WTC11 (cell line): Measurements from ENCODE around the gene TRIM58. TPM values are rescaled to one million over a fixed set of nuclear protein-coding genes. Genes with fewer than 3 reads are reported as not detected.

Experiments used
- ATAC-seq: fragments of 200-7000 bp; cut with Tn5 transposase; 2 replicates; pipeline ENCODE4 v1.10.0; 2021; ENCODE audit warnings: mild to moderate bottlenecking, moderate library complexity
- CTCF ChIA-PET: fragments of 300-600 bp; sonication (Branson Sonifier 250); formaldehyde crosslinking; loops from one replicate; lab custom pipeline; 2021; ENCODE audit warnings: antibody characterized with exemption; lab: Charles Lee
- POLR2A ChIA-PET: fragments of 350-600 bp; sonication (Branson Sonifier 250); formaldehyde crosslinking; loops from one replicate; lab custom pipeline; 2021; ENCODE audit warnings: antibody characterized with exemption; lab: Charles Lee
- DNase-seq: peaks from one replicate; pipeline ENCODE4 v3.0.0; 2021; ENCODE audit warnings: low spot score
- H3K27ac Mint-ChIP-seq: 2 replicates; pipeline ENCODE4 v1.8.0; 2021; ENCODE audit warnings: mixed read lengths
- H3K27me3 Mint-ChIP-seq: 2 replicates; pipeline ENCODE4 v1.8.0; 2021; ENCODE audit warnings: low read depth, mild to moderate bottlenecking, moderate library complexity, mixed read lengths
- H3K36me3 Mint-ChIP-seq: 2 replicates; pipeline ENCODE4 v1.8.0; 2021; ENCODE audit warnings: mixed read lengths
- H3K4me1 Mint-ChIP-seq: 2 replicates; pipeline ENCODE4 v1.8.0; 2022; ENCODE audit warnings: mixed read lengths
- H3K4me3 Mint-ChIP-seq: 2 replicates; pipeline ENCODE4 v1.8.0; 2021; ENCODE audit warnings: mild to moderate bottlenecking, moderate library complexity, mixed read lengths
- H3K9me3 Mint-ChIP-seq: 2 replicates; pipeline ENCODE4 v1.8.0; 2021; ENCODE audit warnings: mixed read lengths
- CREM ChIP-seq: sonication (generic); formaldehyde crosslinking; IDR thresholded peaks from 2 replicates; pipeline ENCODE4 v1.8.1; 2022; ENCODE audit warnings: mild to moderate bottlenecking, missing genetic modification reagents, moderate library complexity
- CTCF ChIP-seq: fragments of 200-600 bp; IDR thresholded peaks from 2 replicates; pipeline ENCODE4 v1.8.0; 2022; ENCODE audit warnings: antibody characterized with exemption
- EMX1 ChIP-seq: fragments of 250-450 bp; sonication (Bioruptor Pico); IDR thresholded peaks from 2 replicates; pipeline ENCODE4 v1.8.0; 2021; ENCODE audit warnings: mild to moderate bottlenecking
- GTF2I ChIP-seq: fragments of 250-450 bp; sonication (Bioruptor Pico); conservative IDR thresholded peaks from 2 replicates; pipeline ENCODE4 v1.4.0; 2021; ENCODE audit warnings: mild to moderate bottlenecking
- HMGA2 ChIP-seq: fragments of 250-450 bp; sonication (Bioruptor Pico); IDR thresholded peaks from 2 replicates; pipeline ENCODE4 v1.4.0; 2021; ENCODE audit warnings: mild to moderate bottlenecking, moderate library complexity
- NFE2L1 ChIP-seq: sonication (generic); formaldehyde crosslinking; IDR thresholded peaks from 2 replicates; pipeline ENCODE4 v1.8.1; 2023; ENCODE audit warnings: missing genetic modification reagents
- RORB ChIP-seq: fragments of 250-450 bp; sonication (Bioruptor Pico); IDR thresholded peaks from 2 replicates; pipeline ENCODE4 v1.9.0; 2021; ENCODE audit warnings: mild to moderate bottlenecking
- SP1 ChIP-seq: sonication (generic); formaldehyde crosslinking; conservative IDR thresholded peaks from 2 replicates; pipeline ENCODE4 v1.8.1; 2022; ENCODE audit warnings: missing genetic modification reagents
- TEAD1 ChIP-seq: sonication (generic); formaldehyde crosslinking; IDR thresholded peaks from 2 replicates; pipeline ENCODE4 v1.8.0; 2022; ENCODE audit warnings: mild to moderate bottlenecking, missing genetic modification reagents
- TEAD4 ChIP-seq: sonication (generic); formaldehyde crosslinking; IDR thresholded peaks from 2 replicates; pipeline ENCODE4 v1.8.0; 2022; ENCODE audit warnings: mild to moderate bottlenecking, missing genetic modification reagents
- ZNF232 ChIP-seq: sonication (generic); formaldehyde crosslinking; IDR thresholded peaks from 2 replicates; pipeline ENCODE4 v1.8.0; 2022; ENCODE audit warnings: mild to moderate bottlenecking, missing genetic modification reagents
- ZNF671 ChIP-seq: fragments of 250-450 bp; sonication (Bioruptor Pico); IDR thresholded peaks from 2 replicates; pipeline ENCODE4 v1.8.0; 2021; ENCODE audit warnings: mild to moderate bottlenecking
- total RNA-seq: library from RNA; stranded (reverse); gene quantifications from 3 replicates; pipeline ENCODE4 v1.2.3, GENCODE V29; 2021
- TF ChIP-seq, protein P1 (sequence below): sonication (generic); formaldehyde crosslinking; IDR thresholded peaks from 2 replicates; pipeline ENCODE4 v1.8.1; 2022; ENCODE audit warnings: low read depth, missing genetic modification reagents, borderline replicate concordance
- TF ChIP-seq, protein P2 (sequence below): sonication (generic); formaldehyde crosslinking; IDR thresholded peaks from 2 replicates; pipeline ENCODE4 v1.8.1; 2023; ENCODE audit warnings: mild to moderate bottlenecking, missing genetic modification reagents, moderate library complexity
- TF ChIP-seq, protein P3 (sequence below): sonication (generic); formaldehyde crosslinking; IDR thresholded peaks from 2 replicates; pipeline ENCODE4 v1.8.1; 2023; ENCODE audit warnings: mild to moderate bottlenecking, missing genetic modification reagents
- TF ChIP-seq, protein P4 (sequence below): fragments of 250-450 bp; sonication (Bioruptor Pico); IDR thresholded peaks from 2 replicates; pipeline ENCODE4 v1.9.0; 2021; ENCODE audit warnings: mild to moderate bottlenecking
- TF ChIP-seq, protein P5 (sequence below): sonication (generic); formaldehyde crosslinking; IDR thresholded peaks from 2 replicates; pipeline ENCODE4 v1.8.0; 2022; ENCODE audit warnings: mild to moderate bottlenecking, missing genetic modification reagents
- TF ChIP-seq, protein P6 (sequence below): fragments of 250-450 bp; sonication (Bioruptor Pico); IDR thresholded peaks from 2 replicates; pipeline ENCODE4 v1.9.0; 2021; ENCODE audit warnings: mild to moderate bottlenecking, borderline replicate concordance

The TRIM58 gene
- total RNA-seq, 1 experiment from 2014 or later, result 1.0 TPM

- no peaks in the 10 kb centered on the region for H3K27me3 Mint-ChIP-seq
- TF ChIP-seq, protein P1, sequence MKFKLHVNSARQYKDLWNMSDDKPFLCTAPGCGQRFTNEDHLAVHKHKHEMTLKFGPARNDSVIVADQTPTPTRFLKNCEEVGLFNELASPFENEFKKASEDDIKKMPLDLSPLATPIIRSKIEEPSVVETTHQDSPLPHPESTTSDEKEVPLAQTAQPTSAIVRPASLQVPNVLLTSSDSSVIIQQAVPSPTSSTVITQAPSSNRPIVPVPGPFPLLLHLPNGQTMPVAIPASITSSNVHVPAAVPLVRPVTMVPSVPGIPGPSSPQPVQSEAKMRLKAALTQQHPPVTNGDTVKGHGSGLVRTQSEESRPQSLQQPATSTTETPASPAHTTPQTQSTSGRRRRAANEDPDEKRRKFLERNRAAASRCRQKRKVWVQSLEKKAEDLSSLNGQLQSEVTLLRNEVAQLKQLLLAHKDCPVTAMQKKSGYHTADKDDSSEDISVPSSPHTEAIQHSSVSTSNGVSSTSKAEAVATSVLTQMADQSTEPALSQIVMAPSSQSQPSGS (CRISPR knock-in tag), result no peak
- TF ChIP-seq GTF2I (no peak), TEAD1 (CRISPR knock-in tag) (no peak), ZNF671 (no peak), NFE2L1 (CRISPR knock-in tag) (no peak), CREM (no peak)
- TF ChIP-seq, protein P2, sequence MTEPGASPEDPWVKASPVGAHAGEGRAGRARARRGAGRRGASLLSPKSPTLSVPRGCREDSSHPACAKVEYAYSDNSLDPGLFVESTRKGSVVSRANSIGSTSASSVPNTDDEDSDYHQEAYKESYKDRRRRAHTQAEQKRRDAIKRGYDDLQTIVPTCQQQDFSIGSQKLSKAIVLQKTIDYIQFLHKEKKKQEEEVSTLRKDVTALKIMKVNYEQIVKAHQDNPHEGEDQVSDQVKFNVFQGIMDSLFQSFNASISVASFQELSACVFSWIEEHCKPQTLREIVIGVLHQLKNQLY, result no peak
- TF ChIP-seq, protein P3, sequence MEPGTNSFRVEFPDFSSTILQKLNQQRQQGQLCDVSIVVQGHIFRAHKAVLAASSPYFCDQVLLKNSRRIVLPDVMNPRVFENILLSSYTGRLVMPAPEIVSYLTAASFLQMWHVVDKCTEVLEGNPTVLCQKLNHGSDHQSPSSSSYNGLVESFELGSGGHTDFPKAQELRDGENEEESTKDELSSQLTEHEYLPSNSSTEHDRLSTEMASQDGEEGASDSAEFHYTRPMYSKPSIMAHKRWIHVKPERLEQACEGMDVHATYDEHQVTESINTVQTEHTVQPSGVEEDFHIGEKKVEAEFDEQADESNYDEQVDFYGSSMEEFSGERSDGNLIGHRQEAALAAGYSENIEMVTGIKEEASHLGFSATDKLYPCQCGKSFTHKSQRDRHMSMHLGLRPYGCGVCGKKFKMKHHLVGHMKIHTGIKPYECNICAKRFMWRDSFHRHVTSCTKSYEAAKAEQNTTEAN (CRISPR knock-in tag), result no peak
- TF ChIP-seq, protein P4, sequence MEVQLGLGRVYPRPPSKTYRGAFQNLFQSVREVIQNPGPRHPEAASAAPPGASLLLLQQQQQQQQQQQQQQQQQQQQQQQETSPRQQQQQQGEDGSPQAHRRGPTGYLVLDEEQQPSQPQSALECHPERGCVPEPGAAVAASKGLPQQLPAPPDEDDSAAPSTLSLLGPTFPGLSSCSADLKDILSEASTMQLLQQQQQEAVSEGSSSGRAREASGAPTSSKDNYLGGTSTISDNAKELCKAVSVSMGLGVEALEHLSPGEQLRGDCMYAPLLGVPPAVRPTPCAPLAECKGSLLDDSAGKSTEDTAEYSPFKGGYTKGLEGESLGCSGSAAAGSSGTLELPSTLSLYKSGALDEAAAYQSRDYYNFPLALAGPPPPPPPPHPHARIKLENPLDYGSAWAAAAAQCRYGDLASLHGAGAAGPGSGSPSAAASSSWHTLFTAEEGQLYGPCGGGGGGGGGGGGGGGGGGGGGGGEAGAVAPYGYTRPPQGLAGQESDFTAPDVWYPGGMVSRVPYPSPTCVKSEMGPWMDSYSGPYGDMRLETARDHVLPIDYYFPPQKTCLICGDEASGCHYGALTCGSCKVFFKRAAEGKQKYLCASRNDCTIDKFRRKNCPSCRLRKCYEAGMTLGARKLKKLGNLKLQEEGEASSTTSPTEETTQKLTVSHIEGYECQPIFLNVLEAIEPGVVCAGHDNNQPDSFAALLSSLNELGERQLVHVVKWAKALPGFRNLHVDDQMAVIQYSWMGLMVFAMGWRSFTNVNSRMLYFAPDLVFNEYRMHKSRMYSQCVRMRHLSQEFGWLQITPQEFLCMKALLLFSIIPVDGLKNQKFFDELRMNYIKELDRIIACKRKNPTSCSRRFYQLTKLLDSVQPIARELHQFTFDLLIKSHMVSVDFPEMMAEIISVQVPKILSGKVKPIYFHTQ, result no peak
- TF ChIP-seq, all 79 proteins: peak for 0
- ATAC-seq, result peak; percentile 66
- peaks cover 9% of the 10 kb centered on the region for H3K36me3 Mint-ChIP-seq
- DNase-seq, result no peak
- no peak overlapping the region; the same call in 1 of the 2 replicates for H3K4me3 Mint-ChIP-seq
- no peak overlapping the region for H3K27ac Mint-ChIP-seq
- peaks cover 55% of the 10 kb centered on the region for H3K9me3 Mint-ChIP-seq
- H3K4me1 Mint-ChIP-seq, result peaks cover 29% of the 10 kb centered on the region
- CTCF ChIA-PET, result no interaction called here
- POLR2A ChIA-PET, result no interaction called here
Observed at GRCh38 chr1:247822060-247822459, 34.9 kb upstream of the TRIM58 start.

DNA sequence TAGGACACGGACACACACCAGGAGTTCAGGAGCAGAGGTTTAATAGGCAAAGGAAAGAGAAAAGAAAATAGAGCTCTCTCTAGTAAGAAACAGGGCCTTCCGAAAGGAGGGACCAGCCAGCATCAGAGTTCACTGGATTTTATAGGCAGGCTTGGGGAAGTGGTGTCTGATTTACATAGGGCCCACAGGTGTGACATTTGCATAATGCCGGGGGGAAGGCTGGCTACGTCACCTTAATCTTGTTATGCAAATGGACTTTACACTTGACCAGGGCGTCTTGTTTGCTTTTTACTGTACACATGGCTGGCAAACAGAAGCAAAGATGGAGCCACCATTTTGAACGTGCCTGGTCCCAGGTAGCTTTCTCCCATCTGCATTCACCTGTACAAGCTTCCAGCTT is 33.0 kb upstream of the TRIM58 start, which contains the start of gene OR14A16:
TSS of gene OR14A16 (minus strand) at position 97 of the 400 bp plus-strand sequence. CDS start 8,390 bp downstream, outside the sequence.
- ChIA-PET POLR2A (no interaction called here), CTCF (no interaction called here)
- Mint-ChIP-seq H3K27me3 (no peaks in the 10 kb centered on the region), H3K4me1 (peaks cover 28% of the 10 kb centered on the region), H3K9me3 (peaks cover 56% of the 10 kb centered on the region), H3K36me3 (peaks cover 16% of the 10 kb centered on the region), H3K4me3 (peak within 1 kb of the TSS; percentile 43), H3K27ac (peak within 1 kb of the TSS; percentile 80; the same call in 1 of the 2 replicates)
- ATAC-seq, result peak; percentile 92
- no peak for TF ChIP-seq RORB (CRISPR knock-in tag)
- DNase-seq, result peak; percentile 42

DNA sequence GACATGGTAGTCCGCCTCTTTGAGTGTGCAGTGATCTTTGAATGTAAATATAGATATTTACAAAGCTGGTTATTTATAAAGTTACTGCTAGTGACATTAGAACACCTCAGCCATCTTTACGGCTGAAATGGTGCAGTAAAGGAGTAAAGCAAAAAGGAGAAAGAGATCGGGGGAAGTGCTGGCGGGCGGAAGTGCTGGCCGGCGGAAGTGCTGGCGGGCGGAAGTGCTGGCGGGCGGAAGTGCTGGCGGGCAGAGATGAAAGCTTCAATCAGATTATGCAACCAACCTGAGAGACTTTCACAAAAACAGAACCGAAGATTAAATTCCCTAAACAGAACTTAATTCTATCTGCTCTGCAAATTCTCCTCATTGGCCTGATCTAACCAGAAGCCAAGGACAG is 31.6 kb upstream of the TRIM58 start:
- no peak for ATAC-seq
- no peaks in the 10 kb centered on the region for H3K27me3 Mint-ChIP-seq
- no peak for TF ChIP-seq TEAD4 (CRISPR knock-in tag)
- TF ChIP-seq CTCF, result no peak
- TF ChIP-seq, protein P5, sequence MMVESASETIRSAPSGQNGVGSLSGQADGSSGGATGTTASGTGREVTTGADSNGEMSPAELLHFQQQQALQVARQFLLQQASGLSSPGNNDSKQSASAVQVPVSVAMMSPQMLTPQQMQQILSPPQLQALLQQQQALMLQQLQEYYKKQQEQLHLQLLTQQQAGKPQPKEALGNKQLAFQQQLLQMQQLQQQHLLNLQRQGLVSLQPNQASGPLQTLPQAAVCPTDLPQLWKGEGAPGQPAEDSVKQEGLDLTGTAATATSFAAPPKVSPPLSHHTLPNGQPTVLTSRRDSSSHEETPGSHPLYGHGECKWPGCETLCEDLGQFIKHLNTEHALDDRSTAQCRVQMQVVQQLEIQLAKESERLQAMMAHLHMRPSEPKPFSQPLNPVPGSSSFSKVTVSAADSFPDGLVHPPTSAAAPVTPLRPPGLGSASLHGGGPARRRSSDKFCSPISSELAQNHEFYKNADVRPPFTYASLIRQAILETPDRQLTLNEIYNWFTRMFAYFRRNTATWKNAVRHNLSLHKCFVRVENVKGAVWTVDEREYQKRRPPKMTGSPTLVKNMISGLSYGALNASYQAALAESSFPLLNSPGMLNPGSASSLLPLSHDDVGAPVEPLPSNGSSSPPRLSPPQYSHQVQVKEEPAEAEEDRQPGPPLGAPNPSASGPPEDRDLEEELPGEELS, result no peak
- TF ChIP-seq EMX1 (CRISPR knock-in tag), result no peak
- TF ChIP-seq SP1 (CRISPR knock-in tag), result no peak
- TF ChIP-seq GTF2I, result no peak
- TF ChIP-seq, protein P6, sequence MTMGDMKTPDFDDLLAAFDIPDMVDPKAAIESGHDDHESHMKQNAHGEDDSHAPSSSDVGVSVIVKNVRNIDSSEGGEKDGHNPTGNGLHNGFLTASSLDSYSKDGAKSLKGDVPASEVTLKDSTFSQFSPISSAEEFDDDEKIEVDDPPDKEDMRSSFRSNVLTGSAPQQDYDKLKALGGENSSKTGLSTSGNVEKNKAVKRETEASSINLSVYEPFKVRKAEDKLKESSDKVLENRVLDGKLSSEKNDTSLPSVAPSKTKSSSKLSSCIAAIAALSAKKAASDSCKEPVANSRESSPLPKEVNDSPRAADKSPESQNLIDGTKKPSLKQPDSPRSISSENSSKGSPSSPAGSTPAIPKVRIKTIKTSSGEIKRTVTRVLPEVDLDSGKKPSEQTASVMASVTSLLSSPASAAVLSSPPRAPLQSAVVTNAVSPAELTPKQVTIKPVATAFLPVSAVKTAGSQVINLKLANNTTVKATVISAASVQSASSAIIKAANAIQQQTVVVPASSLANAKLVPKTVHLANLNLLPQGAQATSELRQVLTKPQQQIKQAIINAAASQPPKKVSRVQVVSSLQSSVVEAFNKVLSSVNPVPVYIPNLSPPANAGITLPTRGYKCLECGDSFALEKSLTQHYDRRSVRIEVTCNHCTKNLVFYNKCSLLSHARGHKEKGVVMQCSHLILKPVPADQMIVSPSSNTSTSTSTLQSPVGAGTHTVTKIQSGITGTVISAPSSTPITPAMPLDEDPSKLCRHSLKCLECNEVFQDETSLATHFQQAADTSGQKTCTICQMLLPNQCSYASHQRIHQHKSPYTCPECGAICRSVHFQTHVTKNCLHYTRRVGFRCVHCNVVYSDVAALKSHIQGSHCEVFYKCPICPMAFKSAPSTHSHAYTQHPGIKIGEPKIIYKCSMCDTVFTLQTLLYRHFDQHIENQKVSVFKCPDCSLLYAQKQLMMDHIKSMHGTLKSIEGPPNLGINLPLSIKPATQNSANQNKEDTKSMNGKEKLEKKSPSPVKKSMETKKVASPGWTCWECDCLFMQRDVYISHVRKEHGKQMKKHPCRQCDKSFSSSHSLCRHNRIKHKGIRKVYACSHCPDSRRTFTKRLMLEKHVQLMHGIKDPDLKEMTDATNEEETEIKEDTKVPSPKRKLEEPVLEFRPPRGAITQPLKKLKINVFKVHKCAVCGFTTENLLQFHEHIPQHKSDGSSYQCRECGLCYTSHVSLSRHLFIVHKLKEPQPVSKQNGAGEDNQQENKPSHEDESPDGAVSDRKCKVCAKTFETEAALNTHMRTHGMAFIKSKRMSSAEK (CRISPR knock-in tag), result no peak
- TF ChIP-seq ZNF232 (CRISPR knock-in tag), result no peak
- no peak for TF ChIP-seq HMGA2 (CRISPR knock-in tag)

More for the DNA sequence above, 31.6 kb upstream of the TRIM58 start:
- Mint-ChIP-seq H3K4me1 (peaks cover 25% of the 10 kb centered on the region), H3K27ac (no peak overlapping the region), H3K4me3 (no peak overlapping the region), H3K36me3 (peaks cover 15% of the 10 kb centered on the region), H3K9me3 (peaks cover 51% of the 10 kb centered on the region)
- CTCF ChIA-PET, result no interaction called here
- DNase-seq, result no peak
- POLR2A ChIA-PET, result no interaction called here
